GM13976 (cell line): ENCODE data around the gene PEAR1.

Source experiments
- DNase-seq: peaks from one replicate; pipeline ENCODE4 v3.0.0; 2012; ENCODE audit warnings: low spot score
- in situ Hi-C: fragments of 300-500 bp; cut with MboI; formaldehyde crosslinking; loops from one replicate; pipeline ENCODE4 v1.12.0; 2022; ENCODE audit warnings: low sequenced_read_pairs, mixed read lengths, inconsistent platforms; ENCODE audit not compliant: unreplicated experiment
- TF ChIP-seq, protein P1 (sequence below): IDR thresholded peaks from 2 replicates; pipeline ENCODE4 v1.5.1; 2012; ENCODE audit warnings: borderline replicate concordance, mild to moderate bottlenecking; ENCODE audit not compliant: insufficient read depth; ENCODE audit errors: extremely low read depth, missing control alignments, control extremely low read depth

PEAR1 gene

DNA sequence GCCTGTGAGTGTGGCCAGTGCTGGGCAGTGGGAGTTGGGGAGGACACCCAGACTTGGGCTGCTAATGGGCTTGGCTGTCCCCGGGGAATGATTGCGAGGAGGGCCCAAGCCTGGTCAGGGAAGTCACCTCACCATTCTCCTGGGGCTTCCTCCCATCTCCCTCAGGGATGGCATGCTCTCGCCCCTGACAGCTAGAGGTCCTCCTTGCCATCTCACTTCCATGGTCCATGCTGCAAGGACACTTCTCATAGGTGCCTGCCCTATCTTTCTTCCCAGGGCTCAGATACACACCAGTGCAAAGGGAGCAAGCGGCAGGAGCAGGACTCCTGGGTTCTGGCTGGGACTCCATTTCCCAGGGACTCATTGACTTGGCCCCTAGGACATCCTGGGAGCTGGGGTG is 28.7 kb upstream of the PEAR1 start:
- no peak for DNase-seq
- TF ChIP-seq, protein P1, sequence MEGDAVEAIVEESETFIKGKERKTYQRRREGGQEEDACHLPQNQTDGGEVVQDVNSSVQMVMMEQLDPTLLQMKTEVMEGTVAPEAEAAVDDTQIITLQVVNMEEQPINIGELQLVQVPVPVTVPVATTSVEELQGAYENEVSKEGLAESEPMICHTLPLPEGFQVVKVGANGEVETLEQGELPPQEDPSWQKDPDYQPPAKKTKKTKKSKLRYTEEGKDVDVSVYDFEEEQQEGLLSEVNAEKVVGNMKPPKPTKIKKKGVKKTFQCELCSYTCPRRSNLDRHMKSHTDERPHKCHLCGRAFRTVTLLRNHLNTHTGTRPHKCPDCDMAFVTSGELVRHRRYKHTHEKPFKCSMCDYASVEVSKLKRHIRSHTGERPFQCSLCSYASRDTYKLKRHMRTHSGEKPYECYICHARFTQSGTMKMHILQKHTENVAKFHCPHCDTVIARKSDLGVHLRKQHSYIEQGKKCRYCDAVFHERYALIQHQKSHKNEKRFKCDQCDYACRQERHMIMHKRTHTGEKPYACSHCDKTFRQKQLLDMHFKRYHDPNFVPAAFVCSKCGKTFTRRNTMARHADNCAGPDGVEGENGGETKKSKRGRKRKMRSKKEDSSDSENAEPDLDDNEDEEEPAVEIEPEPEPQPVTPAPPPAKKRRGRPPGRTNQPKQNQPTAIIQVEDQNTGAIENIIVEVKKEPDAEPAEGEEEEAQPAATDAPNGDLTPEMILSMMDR, result no peak
- in situ Hi-C loops, result no loop called here

DNA sequence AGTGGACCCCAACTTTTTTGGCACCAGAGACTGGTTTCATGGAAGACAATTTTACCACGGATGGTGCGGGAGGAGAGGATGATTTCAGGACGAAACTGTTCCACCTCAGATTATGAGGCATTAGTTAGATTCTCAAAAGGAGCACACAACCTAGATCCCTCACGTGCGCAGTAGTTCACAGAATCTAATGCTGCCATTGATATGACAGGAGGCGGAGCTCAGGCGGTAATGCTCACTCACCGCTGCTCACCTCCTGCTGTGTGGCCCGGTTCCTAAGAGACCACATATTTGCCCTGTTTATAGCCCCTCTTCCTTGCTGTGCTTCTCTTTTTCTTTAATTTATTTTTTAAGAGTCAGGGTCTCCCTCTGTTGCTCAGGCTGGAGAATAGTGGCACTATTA is 28.3 kb upstream of the PEAR1 start:
- DNase-seq, result no peak
- in situ Hi-C loops, result no loop called here

DNA sequence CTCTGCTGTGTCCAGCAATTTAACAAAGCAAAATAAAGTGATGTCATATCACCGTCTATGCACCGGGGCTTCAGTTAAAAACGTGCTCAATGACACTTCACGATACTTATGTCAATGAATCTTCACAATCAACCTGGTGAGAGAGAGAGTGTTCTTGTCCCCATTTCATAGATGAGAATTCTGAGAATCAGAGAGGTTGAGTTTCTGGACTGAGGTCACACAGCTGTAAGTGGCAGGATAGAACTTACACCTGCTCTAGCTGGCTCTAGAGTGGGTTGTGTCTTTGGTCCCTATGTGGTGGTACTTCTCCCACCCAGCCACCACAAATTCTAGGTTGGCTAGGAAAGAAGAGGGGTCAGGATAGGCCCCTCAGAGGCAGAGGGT is 27.7 kb upstream of the PEAR1 start:
- in situ Hi-C loops, result no loop called here
- TF ChIP-seq, protein P1, result no peak
- DNase-seq, result no peak

More for the DNA sequence above, 28.3 kb upstream of the PEAR1 start:
- TF ChIP-seq, protein P1, result no peak

DNA sequence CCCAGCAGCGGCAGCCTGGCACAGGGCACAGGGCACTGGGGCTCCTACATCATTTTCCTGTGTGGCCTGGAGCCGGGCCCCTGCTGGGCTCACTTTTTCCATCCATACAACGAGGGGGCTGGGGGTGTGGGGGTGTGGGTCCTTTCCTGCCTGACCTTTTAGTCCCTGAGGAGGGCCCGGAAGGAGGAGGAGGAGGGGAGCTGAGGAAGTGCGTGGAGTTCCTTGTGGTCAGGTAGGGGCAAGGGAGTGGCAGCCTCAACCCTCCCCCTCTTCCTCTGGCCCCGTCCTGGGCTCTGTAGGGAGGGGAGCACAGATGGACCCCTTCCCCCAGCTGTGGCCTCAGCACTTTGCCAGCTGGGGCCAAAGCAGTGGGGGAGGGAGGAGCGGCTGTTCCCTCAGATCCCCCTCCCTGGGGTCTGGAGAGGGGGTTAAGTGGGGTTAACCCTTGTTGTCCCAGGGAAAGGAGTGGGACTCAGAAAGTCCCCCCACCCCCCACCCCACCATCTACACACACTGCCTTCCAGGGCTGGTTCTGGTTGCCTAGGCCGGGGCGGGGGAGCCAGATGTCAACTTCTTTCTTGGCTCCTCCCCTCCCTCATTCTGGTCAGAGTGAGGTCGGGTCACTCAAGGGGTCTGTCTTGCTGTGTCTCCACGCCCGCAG is 27.1 kb upstream of the PEAR1 start:
- TF ChIP-seq, protein P1, result no peak
- no peak for DNase-seq
- in situ Hi-C loops, result no loop called here

DNA sequence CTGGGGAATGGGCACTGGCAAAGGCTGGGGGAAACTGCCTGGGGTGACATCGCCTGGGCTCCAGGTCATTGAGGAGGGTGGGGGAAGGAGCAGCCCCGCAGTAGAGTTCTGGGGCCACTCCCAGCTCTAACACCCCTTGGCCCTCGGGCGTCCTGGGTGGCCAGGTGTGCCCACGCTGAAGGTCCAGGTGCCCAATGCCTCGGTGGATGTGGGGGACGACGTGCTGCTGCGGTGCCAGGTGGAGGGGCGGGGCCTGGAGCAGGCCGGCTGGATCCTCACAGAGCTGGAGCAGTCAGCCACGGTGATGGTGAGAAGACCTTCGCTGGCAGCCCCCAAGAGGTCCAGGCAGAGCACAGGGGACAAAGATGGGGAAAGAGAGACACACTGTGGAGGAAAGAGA is 25.2 kb upstream of the PEAR1 start:
- in situ Hi-C loops, result no loop called here
- no peak for DNase-seq
- TF ChIP-seq, protein P1, result no peak

DNA sequence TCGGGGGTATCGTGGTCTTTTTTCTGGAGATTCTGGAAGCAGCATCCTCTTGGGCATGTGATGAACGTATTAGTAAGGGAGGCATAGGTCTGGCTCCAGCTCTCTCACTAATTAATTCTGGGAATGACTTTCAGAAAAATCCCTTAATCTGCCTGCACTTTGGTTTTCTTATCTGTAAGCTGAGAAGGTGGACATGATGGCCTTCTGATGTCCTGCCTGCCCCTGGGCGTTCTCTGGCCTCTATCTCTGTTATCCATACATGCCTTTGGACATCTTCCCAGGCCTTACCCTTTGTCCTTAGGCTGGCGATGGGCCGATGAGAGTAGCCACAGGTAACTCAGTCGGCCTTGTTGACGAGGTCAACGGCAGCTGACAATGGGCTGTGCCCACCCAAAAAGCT is 24.1 kb upstream of the PEAR1 start:
- TF ChIP-seq, protein P1, result no peak
- in situ Hi-C loops, result no loop called here
- no peak for DNase-seq
